ENCODE measurements around the gene CCDC63.
"Not testable (repeated sequence)": the region's sequence is repeated elsewhere in the genome, so short reads cannot be mapped to it uniquely, and the experiment has no call there.

The CCDC63 gene

GRCh38 chr12:110940933-110941332, 94.1 kb downstream of the CCDC63 start:
- TF ChIP-seq CTCF (IDR thresholded peaks at IDR 0.05; ENCODE audit: low read depth, low read length, missing control alignments): no peak
- no peak for DNase-seq (ENCODE audit: low read depth)
- in situ Hi-C loops (cut with HindIII; ENCODE audit: low sequenced_read_pairs): no loop called here

GRCh38 chr12:110941391-110941790, 94.6 kb downstream of the CCDC63 start:
- no peak overlapping the region for H3K4me3 ChIP-seq (ENCODE audit: low read depth, low read length)
- no peak for DNase-seq (ENCODE audit: low read depth)
- TF ChIP-seq CTCF (IDR thresholded peaks at IDR 0.05; ENCODE audit: low read depth, low read length, missing control alignments): no peak
- in situ Hi-C loops (cut with HindIII; ENCODE audit: low sequenced_read_pairs): no loop called here

More at GRCh38 chr12:110940933-110941332, 94.1 kb downstream of the CCDC63 start:
- H3K4me3 ChIP-seq (ENCODE audit: low read depth, low read length): no peak overlapping the region

DNA sequence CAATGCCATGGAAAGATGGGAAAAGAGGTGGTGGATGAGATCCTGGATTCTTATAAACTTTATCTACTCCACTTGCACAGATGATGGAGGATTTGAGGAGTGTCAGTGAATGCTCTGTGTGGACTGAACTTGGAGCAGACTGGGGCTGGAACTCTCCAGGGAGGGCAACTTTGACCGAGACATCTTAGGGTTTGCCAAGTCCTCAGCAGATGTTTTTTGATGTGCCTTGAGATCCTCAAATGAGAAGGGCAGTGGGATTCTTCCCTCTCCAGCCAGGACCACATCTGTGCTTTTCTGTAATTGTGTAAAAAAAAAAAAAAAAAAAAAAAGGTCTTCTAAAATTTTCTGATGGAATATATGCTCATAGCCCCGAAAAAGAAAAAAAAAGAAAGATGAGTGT, 96.6 kb downstream of the CCDC63 start:
- no peak for DNase-seq (ENCODE audit: low read depth)
- H3K4me3 ChIP-seq (ENCODE audit: low read depth, low read length): no peak overlapping the region
- no peak for TF ChIP-seq CTCF (IDR thresholded peaks at IDR 0.05; ENCODE audit: low read depth, low read length, missing control alignments)
- in situ Hi-C loops (cut with HindIII; ENCODE audit: low sequenced_read_pairs): no loop called here

DNA sequence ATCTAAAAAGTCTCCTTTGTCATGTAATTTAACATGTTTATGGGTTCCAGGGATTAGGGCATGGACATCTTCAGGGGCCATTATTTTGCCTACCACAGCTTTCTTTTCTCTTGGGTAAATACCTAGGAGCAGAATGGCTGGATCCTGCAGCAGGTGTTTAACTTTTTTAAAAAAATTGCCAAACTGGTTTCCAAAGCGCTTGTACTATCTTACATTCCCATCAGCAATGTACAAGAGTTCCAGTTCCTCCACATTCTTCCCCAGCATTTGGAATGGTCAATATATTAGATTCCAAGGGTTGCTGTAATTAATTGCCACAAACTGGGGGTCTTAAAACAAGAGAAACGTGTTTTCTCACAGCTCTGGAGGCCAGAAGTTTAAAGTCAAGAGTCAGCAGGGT, 101.3 kb downstream of the CCDC63 start:
- no peak for DNase-seq (ENCODE audit: low read depth)
- TF ChIP-seq CTCF (IDR thresholded peaks at IDR 0.05; ENCODE audit: low read depth, low read length, missing control alignments): no peak
- in situ Hi-C loops (cut with HindIII; ENCODE audit: low sequenced_read_pairs): no loop called here
- H3K4me3 ChIP-seq (ENCODE audit: low read depth, low read length): no peak overlapping the region

DNA sequence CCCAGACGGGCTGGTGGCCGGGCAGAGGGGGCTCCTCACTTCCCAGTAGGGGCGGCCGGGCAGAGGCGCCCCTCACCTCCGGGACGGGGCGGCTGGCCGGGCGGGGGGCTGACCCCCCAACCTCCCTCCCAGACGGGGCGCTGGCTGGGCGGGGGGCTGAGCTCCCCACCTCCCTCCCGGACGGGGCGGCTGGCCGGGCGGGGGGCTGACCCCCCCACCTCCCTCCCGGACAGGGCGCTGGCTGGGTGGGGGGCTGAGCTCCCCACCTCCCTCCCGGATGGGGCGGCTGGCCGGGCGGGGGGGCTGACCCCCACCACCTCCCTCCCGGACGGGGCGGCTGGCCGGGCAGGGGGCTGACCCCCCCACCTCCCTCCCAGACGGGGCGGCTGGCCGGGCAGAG, 103.7 kb downstream of the CCDC63 start:
- H3K4me3 ChIP-seq (ENCODE audit: low read depth, low read length); DNase-seq (ENCODE audit: low read depth); in situ Hi-C loops (cut with HindIII; ENCODE audit: low sequenced_read_pairs): not testable (repeated sequence)

DNA sequence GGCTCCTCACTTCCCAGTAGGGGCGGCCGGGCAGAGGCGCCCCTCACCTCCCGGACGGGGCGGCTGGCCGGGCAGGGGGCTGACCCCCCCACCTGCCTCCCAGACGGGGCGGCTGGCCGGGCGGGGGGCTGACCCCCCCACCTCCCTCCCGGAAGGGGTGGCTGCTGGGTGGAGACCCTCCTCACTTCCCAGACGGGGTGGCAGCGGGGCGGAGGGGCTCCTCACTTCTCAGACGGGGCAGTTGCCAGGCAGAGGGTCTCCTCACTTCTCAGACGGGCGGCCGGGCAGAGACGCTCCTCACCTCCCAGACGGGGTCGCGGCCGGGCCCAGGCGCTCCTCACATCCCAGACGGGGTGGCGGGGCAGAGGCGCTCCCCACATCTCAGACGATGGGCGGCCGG, 104.1 kb downstream of the CCDC63 start:
- in situ Hi-C loops (cut with HindIII; ENCODE audit: low sequenced_read_pairs); DNase-seq (ENCODE audit: low read depth); H3K4me3 ChIP-seq (ENCODE audit: low read depth, low read length): not testable (repeated sequence)
